Measurements from ENCODE around the gene ZNF30.
"Not testable (repeated sequence)": the region's sequence is repeated elsewhere in the genome, so short reads cannot be mapped to it uniquely, and the experiment has no call there.

Gene ZNF30

GRCh38 chr19:34964598-34964997, 37.9 kb downstream of the ZNF30 start:
- peak overlapping the region; percentile 70 for H3K4me3 ChIP-seq (ENCODE audit: low read length)
- no peak for DNase-seq (ENCODE audit: low read depth)
- no peak for TF ChIP-seq CTCF (conservative IDR thresholded peaks at IDR 0.05; ENCODE audit: low read depth, low read length)

GRCh38 chr19:34965505-34965904, 38.8 kb downstream of the ZNF30 start:
- not testable (repeated sequence) for H3K4me3 ChIP-seq (ENCODE audit: low read length); DNase-seq (ENCODE audit: low read depth)

- TF ChIP-seq CTCF (conservative IDR thresholded peaks at IDR 0.05; ENCODE audit: low read depth, low read length) = no peak
These were observed 40.8 kb downstream of the ZNF30 start for GRCh38 chr19:34967551-34967950.

GRCh38 chr19:34969721-34970120, 43.0 kb downstream of the ZNF30 start:
- no peak overlapping the region for H3K4me3 ChIP-seq (ENCODE audit: low read length)
- no peak for DNase-seq (ENCODE audit: low read depth)
- no peak for TF ChIP-seq CTCF (conservative IDR thresholded peaks at IDR 0.05; ENCODE audit: low read depth, low read length)

More at GRCh38 chr19:34967551-34967950, 40.8 kb downstream of the ZNF30 start:
- no peak overlapping the region for H3K4me3 ChIP-seq (ENCODE audit: low read length)
- no peak for DNase-seq (ENCODE audit: low read depth)

- H3K4me3 ChIP-seq (ENCODE audit: low read length); DNase-seq (ENCODE audit: low read depth): not testable (repeated sequence)
These were observed 43.6 kb downstream of the ZNF30 start for GRCh38 chr19:34970185-34970780.

- DNase-seq (ENCODE audit: low read depth) = no peak
- H3K4me3 ChIP-seq (ENCODE audit: low read length) = no peak overlapping the region
- no peak for TF ChIP-seq CTCF (conservative IDR thresholded peaks at IDR 0.05; ENCODE audit: low read depth, low read length)
These were observed 45.5 kb downstream of the ZNF30 start for GRCh38 chr19:34972163-34972705.

- no peak overlapping the region for H3K4me3 ChIP-seq (ENCODE audit: low read length)
- no peak for TF ChIP-seq CTCF (conservative IDR thresholded peaks at IDR 0.05; ENCODE audit: low read depth, low read length)
- DNase-seq (ENCODE audit: low read depth) = no peak
These were observed 47.9 kb downstream of the ZNF30 start for GRCh38 chr19:34974646-34975045.

- no peak for TF ChIP-seq CTCF (conservative IDR thresholded peaks at IDR 0.05; ENCODE audit: low read depth, low read length)
- DNase-seq (ENCODE audit: low read depth) = no peak
- H3K4me3 ChIP-seq (ENCODE audit: low read length) = no peak overlapping the region
These were observed 48.4 kb downstream of the ZNF30 start for GRCh38 chr19:34975056-34975455.
